Measurements from ENCODE around the gene DPP9.

DPP9 gene

DNA sequence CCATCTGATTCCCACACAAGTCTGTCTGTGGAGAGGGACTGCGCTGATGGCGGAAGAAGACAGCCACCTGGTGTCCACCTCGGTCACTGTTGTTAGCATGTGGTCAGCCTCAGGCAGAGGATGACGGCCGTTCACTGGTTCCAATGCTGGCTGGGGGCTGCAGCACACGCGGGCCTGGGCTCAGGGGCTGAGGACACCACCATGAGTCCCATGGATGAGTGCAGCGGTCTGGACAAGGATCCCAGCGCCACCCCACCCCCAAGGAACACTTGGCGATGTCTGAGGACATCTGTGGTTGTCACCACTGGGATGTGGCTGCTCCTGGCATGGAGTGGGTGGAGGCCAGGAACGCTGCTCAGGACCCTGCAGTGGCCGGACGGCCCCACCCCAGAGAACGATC lies 10.9 kb downstream of the DPP9 start:
- in situ Hi-C loops (cut with MboI; ENCODE audit: low sequenced_read_pairs) = no loop called here

DNA sequence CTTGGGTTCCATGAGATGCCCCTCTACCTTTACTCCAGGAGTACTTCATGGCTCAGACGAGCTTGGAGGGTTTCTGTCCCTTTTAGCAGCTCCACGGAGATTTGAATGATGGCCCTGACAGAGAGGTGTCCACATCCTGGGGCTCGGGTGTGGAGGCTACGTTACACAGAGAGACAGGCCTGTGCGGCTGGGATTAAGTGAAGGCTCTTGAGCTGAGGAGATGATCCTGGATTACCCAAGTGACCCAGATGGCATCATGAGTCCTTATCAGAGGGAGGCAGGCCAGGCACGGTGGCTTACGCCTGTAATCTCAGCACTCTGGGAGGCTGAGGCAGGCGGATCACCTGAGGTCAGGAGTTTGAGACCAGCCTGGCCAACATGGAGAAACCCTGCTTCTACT lies 12.4 kb downstream of the DPP9 start:
- in situ Hi-C loops (cut with MboI; ENCODE audit: low sequenced_read_pairs) = no loop called here

DNA sequence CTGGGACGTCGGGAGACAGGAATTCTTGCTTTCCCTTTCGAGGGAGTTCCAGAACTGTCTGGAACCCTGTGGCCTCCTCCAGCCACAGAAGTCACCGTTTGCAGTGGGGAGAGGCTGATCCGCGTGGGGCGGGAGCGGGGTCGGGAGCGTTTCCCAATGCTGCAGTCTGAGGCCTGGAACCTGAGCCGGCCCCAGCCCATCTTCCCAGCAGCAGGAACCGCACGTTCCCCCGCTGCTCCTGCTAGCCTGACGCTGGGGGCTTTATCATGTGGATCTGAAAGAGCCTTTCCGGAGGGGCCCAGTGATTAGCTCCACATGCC lies 13.4 kb downstream of the DPP9 start:
- in situ Hi-C loops (cut with MboI; ENCODE audit: low sequenced_read_pairs) = no loop called here

DNA sequence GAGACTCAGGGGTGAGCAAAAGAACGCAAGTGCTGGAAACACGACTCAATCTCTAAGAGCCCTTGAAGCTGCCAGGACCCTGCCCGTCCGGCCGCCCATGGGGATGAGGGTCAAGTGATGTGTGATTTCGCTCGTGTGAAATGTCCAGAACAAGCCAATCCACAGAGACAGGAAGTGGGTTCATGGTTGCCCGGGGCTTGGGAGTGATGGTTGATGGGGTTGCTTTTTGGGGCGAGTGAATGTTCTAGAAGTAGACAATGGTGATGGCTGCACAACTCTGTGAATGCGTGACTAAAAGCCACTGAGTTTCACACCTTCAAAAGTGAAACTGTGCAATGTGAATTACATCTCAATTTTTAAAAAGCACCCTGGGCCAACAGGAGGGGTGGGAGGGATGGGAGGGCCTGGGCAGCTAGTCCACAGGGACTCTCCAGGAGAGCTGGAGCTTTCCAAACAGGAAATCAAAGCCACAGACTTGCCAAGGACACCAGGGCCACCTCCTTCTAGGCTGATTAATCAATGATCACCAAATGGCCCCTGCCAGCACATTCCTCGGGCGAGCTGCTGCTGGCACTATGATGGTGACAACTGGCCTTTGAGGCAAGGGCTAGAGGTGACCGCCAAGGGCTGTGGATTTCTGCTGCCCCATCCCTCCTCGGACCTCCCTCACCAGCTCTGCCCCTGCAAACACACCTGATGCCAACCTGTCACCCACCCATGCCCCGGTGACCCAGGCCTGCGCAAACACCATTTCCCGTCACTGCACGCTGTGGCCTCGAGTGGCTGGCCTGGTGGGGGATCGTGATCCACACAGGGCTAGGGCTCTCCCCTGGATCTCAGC lies 14.0 kb downstream of the DPP9 start:
- in situ Hi-C loops (cut with MboI; ENCODE audit: low sequenced_read_pairs) = no loop called here

DNA sequence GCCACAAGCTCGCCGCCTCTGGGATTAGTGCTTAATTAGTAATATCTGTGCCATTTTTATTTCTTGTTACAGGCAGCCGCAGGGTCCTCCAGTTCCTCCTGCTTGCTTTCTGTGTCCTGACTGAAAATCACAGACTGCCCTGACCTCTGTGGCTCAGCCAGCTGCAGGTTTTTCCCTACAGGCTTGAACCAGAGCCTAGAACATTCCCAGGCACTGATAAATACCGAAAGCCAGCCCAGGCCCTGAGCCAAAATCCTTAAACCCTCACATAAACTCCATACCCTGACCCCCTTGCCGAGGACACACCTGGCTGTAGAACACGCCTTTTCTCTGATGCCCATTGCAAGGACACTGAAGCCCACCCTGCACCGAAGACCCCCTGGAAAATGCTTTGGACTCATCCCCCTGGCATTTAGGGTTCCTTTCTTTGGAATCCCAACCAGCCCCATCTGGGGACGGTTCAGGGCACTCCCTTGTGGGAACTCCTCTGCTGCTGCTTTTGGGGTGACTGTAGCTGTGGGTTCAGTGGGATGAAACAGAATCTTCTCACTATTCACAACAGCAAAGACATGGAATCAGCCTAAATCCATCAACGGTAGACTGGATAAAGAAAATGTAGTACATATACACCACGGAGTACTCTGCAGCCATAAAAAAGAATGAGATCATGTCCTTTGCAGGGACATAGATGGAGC lies 15.5 kb downstream of the DPP9 start:
- in situ Hi-C loops (cut with MboI; ENCODE audit: low sequenced_read_pairs) = no loop called here

DNA sequence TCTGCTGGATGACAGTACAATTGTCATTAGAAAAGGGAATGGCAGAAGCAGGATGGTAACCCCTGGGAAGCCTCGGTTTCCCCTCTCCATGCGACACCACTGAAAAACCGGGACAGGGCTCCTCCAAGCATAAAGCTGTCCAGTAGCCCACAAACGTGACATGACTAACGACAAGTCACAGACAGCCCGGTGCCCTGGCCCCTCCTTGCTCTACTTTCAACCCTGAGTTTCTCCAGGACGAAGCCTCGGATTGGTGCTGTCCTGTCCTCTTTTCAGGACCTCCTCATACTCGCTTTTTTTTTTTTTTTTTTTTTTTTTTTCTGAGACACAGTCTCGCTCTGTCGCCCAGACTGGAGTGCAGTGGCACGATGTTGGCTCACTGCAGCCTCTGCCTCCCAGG lies 16.3 kb downstream of the DPP9 start:
- in situ Hi-C loops (cut with MboI; ENCODE audit: low sequenced_read_pairs) = no loop called here

DNA sequence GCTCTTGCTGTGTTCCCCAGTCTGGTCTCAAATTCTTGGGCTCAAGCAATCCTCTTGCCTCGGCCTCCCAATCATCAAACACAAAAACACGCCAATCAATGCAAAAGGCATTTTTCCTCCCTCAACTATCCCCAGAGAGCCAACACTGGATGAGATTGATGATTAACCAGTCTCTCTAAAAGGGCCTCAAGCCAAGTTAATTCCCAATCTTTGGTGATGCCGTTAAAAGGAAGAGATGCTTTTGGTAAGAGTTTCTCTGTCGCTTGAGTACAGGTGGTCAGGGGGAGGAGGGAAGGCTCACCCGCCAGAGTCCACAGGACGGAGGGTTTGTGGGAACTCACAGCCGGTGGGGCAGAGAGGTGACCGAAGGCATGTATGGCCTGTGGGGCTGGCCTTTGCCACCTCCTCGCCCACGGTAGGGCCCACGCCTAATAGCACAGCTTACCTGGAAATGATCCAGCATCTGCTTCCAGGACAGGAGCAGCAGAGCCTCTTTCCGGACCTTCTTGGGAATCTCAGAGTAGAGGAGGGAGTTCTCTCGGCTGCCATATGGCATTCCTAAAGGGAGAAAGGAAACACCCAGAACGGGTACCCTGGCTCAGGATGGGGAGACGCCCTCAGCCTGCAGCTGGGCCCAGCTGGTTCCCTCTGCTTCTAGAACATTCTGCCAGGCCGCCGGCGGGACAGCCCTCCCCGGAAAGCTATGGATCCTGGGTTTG lies 18.1 kb downstream of the DPP9 start:
- in situ Hi-C loops (cut with MboI; ENCODE audit: low sequenced_read_pairs) = no loop called here

DNA sequence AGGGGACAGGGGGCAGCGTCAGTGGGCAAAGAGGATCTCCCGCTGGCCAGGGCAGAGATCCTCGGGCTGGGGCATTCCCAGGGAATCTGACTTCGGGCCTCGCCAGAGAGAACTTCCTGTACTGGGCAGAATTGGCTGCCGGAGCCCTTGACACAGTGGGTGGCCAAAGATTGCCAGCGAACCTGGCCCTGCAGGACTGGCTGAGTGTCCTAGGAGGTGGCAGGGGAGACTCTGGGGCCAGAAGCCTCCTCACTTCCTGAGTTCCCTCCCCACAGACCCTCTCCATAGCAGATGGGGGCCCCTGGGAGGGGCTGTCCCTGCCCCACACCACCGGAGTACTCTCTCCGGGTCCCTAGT lies 19.3 kb downstream of the DPP9 start:
- in situ Hi-C loops (cut with MboI; ENCODE audit: low sequenced_read_pairs) = no loop called here

DNA sequence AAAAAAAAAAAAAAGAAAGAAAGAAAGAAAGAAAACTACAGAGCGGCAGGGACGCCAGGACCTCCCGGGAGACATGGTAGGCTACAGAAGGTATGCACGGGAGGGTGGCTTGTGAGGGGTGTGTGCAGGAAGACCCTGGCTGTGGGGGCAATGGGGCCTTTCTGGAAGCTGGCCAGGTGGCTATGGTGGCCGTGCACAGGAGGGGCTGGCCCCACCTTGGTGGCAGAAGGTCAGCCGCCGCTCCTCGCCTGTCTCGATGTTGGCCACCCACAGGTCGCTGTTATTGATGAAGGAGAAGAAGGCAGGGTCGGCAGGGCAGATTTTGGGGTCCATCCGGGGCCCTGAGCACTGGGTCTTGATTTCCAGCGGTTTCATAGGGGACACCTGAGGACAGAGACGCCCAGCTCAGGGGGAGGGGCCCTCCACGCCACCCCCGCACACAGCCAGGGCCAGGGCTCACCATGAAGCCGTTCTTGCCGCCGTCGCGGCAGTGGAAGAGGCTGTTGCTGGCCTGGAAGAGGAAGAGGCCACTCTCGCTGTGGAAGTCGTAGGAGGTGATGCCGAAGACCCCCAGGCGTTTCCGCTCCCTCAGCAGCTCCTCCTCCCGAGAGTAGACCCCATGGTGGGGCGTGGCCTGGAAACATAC lies 19.8 kb downstream of the DPP9 start:
- in situ Hi-C loops (cut with MboI; ENCODE audit: low sequenced_read_pairs) = no loop called here

DNA sequence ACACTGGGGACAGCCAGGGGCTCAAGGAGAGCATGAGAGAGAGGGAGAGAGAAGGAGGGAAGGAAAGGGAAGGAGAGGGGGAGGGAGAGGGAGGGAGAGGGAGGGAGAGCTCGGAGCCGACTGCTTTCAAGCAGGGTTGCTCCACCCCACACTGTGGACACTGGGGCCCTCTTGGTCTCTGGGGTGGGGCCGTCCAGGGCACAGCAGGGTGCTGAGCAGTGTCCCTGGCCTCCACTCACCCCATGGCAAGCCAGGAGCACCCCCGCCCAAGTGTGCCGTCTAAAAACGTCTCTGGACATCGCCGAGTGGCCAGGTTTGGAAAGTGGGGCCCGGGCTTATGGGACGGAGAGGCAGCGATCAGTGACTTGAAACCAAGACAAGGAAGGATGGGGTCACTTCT lies 20.9 kb downstream of the DPP9 start:
- in situ Hi-C loops (cut with MboI; ENCODE audit: low sequenced_read_pairs) = no loop called here

DNA sequence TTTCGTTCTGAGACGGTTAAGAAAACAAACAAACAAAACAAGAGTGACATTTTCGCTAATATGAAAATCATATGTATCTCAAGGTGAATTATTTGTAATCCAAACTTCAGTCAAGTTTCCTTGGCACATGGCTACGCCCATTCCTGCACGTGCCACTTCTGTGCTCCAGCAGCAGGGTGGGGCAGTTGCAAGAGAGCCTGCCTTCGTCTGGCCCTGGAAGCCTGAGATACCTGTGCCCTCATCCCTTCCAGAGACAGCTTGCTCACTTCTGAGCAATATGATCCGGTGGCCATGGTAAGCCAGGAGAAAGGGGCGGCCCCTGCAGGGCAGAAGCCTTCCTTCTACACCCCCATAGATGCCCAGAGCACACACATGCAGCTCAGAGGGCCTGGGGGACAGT lies 22.1 kb downstream of the DPP9 start:
- in situ Hi-C loops (cut with MboI; ENCODE audit: low sequenced_read_pairs) = no loop called here

DNA sequence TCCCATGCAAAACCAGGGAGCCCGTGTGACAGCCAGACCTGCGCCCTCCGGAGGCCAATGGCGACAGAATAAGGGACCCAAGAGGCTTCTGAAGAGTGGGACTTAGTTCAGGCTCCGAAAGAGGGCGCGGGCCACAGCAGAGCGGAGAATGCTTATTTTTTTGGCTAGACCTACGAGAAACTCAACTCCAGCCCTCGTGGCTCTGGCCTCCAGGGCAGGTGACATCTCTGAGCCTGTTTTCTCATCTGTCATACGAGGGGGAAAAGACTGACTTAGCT lies 23.0 kb downstream of the DPP9 start:
- in situ Hi-C loops (cut with MboI; ENCODE audit: low sequenced_read_pairs) = no loop called here

DNA sequence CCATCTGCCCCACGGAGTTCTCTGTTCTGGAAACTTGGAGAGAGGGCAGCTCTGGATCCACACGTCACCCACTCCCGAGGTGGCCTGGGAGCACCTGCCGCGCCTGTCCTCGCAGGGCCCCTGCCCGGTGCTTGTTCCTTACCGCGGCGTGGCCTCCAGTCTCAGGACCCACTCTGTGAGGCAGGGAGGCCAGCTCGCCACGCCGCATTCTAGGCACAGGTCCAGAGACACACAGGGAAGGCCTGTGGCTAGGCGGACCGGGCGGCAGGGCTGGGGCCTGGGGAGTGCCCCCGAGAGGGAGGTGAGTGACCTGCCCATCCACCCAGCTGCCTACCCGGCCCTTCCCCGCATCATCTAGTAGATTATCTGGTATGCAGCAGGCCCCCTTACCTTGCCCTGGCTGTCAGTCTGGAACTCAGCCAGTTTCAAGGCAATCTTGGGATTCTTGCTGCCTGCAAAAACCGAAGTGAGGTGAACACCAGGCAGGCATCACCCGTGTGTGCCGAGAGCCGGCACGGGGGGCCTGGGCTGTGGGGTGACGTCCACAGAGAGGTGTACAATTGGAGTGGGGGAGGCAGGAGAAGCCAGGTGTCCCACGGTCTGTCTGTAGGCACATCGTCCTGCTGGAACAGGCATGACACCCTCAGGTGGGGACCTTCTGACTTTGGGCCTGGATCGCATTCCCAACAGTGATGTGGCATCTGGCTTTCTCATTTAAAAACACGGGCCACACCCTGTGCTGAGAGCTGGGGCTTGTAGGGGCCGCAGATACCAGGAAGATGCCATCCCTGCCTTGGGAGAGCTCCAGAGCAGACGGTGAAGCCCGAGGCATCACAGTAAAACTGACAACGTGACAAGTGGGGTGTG lies 23.6 kb downstream of the DPP9 start:
- in situ Hi-C loops (cut with MboI; ENCODE audit: low sequenced_read_pairs) = no loop called here

DNA sequence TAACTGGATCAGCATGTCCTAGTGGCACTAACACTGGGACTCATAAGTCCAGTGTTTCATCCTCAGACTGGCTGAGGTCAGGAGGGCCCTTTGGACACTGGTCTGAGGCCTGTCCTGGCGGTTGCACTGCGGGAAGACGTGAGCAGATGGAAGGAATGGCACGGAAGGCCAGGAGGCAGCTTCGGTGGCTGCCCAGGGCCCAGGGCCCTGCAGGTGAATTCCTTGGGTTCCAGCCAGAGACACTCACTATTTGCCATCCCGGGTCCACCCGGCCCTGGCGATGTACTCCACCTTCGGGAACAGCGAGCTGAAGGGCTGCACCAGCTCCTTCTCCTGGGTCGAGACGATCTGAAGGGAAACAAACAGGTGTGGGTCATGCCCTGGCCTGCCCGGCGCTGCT lies 26.3 kb downstream of the DPP9 start:
- in situ Hi-C loops (cut with MboI; ENCODE audit: low sequenced_read_pairs) = no loop called here

DNA sequence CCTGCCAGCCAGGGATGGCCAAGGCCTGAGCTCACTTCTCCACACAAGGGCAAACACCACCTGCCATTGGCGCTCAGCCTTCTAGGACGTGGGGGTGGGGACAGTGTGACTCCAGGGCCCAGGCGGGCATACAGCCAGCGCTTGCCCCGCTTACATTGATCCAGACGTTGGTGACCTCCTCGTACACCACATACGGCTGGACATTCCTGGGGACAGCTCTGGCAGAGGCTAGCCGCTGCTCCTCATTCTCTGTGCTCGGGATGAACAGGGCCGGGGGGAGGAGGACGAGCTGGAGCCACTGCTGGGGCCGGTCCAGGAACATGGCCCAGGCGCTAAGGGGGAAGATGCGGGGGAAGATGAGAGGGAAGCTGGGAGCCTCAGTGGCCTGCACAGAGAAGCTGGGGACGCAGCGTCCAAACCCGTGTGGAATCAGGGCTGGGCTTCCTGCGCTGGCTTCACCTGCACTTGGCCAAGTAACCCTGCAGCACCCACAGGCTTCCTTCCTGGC lies 28.4 kb downstream of the DPP9 start:
- in situ Hi-C loops (cut with MboI; ENCODE audit: low sequenced_read_pairs) = no loop called here

DNA sequence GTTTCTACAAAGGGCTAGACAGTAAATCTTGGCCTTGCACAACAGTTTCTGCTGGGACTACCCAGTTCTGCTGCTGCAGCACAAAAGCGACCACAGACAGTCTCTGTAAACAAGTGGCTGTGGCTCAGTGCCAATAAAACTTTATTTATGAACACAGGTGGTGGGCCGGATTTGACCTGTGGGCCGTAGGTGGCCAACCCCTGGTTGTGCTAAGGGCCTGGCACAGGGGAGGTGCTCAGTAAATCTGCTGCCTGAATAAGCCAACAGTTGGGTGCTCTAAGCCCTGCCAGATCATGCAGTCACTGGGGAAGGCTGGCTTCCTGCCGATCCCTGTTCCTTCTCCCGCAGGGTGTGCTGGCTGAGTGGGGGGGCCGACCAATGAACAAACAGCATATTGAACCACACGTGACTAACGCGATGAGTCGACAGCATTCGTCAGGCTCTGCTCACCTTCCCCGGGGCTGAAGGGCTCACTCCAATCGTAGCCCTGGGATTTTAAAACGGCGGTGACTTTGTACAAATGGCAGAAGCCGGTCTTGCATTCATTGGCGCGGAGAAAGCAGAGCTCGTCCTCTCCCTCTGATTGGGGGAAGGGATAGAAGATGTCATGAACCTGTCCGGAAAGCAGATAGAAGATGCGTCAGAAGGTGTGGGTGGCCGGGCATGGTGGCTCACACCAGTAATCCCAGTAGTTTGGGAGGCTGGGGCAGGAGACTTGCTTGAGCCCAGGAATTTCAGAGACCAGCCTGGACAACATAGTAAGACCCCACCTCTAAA lies 29.2 kb downstream of the DPP9 start:
- in situ Hi-C loops (cut with MboI; ENCODE audit: low sequenced_read_pairs) = no loop called here

DNA sequence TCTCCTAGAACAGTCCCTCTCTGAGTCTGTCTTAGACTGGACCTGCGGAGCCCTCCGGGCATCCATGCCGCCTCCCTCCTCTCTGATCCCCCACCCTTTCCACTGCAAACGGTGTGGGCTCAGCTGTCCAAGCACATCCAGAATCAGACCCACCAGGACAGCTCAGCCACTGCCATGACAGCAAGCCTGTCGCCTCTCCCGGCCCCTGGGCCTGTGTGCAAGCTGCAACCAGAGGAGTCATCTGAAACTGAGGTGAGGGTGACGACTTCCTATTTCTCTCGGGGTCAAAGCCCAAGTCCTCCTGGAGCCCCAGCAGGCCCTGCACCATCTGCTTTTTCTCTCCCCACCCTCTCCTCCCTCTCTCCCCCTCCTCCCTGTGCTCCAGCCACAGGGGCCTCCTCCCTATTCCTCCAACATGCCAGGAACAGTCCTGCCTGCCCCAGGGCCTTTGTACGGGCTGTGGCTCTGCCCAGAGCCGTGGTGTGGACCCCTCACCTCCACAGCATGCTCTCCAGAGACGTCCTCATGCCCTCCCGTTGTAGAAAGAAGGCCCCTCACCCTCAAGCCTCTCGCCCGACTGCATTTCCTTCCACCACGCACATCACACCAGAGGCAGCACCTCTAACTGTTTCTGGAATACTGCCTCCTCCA lies 30.0 kb downstream of the DPP9 start:
- in situ Hi-C loops (cut with MboI; ENCODE audit: low sequenced_read_pairs) = no loop called here

DNA sequence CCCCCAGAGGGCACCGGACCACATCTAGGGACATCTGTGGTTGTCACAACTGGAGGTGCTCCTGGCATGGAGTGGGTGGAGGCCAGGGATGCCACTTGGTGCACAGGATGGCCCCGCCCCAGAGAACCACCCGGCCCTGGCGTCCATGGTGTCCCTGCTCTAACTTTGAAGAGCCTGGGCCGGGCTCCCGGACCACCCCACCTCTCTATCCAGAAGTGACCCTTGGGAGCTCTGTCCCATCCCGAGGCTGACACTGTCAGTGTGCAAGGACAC lies 30.6 kb downstream of the DPP9 start:
- in situ Hi-C loops (cut with MboI; ENCODE audit: low sequenced_read_pairs) = no loop called here

DNA sequence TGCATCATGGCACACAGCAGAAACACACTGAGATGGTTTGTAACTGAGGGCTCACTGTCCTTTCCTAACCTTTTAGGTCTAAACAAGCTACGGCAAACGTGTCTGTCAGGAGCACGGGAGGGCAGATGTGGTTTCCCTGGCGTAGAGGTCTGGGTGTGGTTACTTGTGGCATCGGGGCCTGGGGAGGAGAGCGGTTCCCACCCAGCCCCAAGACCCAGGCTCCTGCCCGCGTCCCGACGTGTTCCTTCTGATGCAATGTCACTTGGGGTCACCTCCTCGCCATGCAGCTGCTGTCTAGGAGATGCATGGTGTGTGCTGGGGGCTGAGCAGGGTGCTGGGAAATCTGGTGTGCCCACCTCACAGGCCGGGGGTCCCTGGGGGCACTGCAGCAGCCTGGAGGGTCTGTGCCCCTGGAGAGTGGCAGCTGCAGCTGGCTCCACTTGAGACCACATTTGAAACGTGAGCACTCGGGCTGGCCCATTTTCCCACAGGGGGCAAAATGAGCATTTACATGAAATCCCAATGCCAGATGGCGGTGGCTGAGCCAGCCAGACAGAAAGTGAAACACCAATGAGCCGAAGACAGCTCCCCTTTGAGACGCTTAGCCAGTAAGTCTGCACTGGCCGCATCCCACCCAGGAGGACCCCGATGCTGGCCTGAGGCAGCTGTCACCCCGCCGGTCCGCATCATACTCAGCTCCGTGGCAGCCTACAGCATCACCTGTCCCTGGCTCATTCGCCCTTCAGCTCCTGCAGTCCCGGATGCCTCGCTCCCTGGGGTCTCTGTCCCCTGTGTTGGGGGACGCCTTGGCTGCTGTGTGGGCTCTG lies 31.2 kb downstream of the DPP9 start:
- in situ Hi-C loops (cut with MboI; ENCODE audit: low sequenced_read_pairs) = no loop called here
